ENCODE measurements around the gene PODN. TPM values are rescaled to one million over a fixed set of nuclear protein-coding genes. Genes with fewer than 3 reads are reported as not detected.

The PODN gene
- total and polyA plus RNA-seq, 7 donors: 1.6 to 200 (median 67.6) TPM

- DNase-seq: no peak
- TF ChIP-seq EP300 (IDR thresholded peaks at IDR 0.05): no peak
- no peak for TF ChIP-seq POLR2A (IDR thresholded peaks at IDR 0.05)
- TF ChIP-seq CTCF (IDR thresholded peaks at IDR 0.05): no peak
- no peak for TF ChIP-seq POLR2AphosphoS5 (IDR thresholded peaks at IDR 0.05)
- no peaks in the 10 kb centered on the region for H3K9me3 ChIP-seq
- H3K4me3 ChIP-seq: no peak overlapping the region
- 89 to 94% methylated on average over 2 of the region's 2 CpGs for WGBS, 2 donors
- H3K36me3 ChIP-seq: peaks cover 0 to 24% (median 6%) of the 10 kb centered on the region in 4 donors
- no peak overlapping the region for H3K27ac ChIP-seq
- intact Hi-C loops (cut with DNase I): no loop called here
- no peaks in the 10 kb centered on the region for H3K27me3 ChIP-seq
- peaks cover 0 to 37% (median 15%) of the 10 kb centered on the region in 4 donors for H3K4me1 ChIP-seq
Observed at GRCh38 chr1:53067886-53068285, 5.9 kb downstream of the PODN start.

- no peak overlapping the region for H3K4me3 ChIP-seq
- 90 to 93% methylated on average over 7 of the region's 7 CpGs for WGBS, 2 donors
- DNase-seq: peak; percentile 39
- H3K4me1 ChIP-seq: peaks cover 0 to 31% (median 10%) of the 10 kb centered on the region in 4 donors
- TF ChIP-seq EP300 (IDR thresholded peaks at IDR 0.05) (no peak), POLR2A (IDR thresholded peaks at IDR 0.05) (no peak), CTCF (IDR thresholded peaks at IDR 0.05) (no peak), POLR2AphosphoS5 (IDR thresholded peaks at IDR 0.05) (no peak)
- H3K9me3 ChIP-seq: no peaks in the 10 kb centered on the region
- no peaks in the 10 kb centered on the region for H3K27me3 ChIP-seq
- H3K36me3 ChIP-seq: peaks cover 0 to 24% (median 8%) of the 10 kb centered on the region in 4 donors
- intact Hi-C loops (cut with DNase I): no loop called here
- H3K27ac ChIP-seq: no peak overlapping the region
Observed at GRCh38 chr1:53068314-53069099, 6.5 kb downstream of the PODN start.

- DNase-seq: peak; percentile 52
- Histone ChIP-seq H3K36me3 (peaks cover 0 to 24% (median 8%) of the 10 kb centered on the region in 4 donors), H3K9me3 (no peaks in the 10 kb centered on the region), H3K27ac (no peak overlapping the region), H3K4me1 (peaks cover 0 to 23% (median 3%) of the 10 kb centered on the region in 4 donors), H3K27me3 (no peaks in the 10 kb centered on the region), H3K4me3 (no peak overlapping the region)
- TF ChIP-seq POLR2A (IDR thresholded peaks at IDR 0.05): no peak
- no peak for TF ChIP-seq POLR2AphosphoS5 (IDR thresholded peaks at IDR 0.05)
- TF ChIP-seq CTCF (IDR thresholded peaks at IDR 0.05): no peak
- TF ChIP-seq EP300 (IDR thresholded peaks at IDR 0.05): no peak
- intact Hi-C loops (cut with DNase I): no loop called here
- 84 to 88% methylated on average over 7 of the region's 7 CpGs for WGBS, 2 donors
Observed at GRCh38 chr1:53069265-53069662, 7.3 kb downstream of the PODN start.

- Histone ChIP-seq H3K9me3 (no peaks in the 10 kb centered on the region), H3K27ac (no peak overlapping the region), H3K4me1 (peaks cover 0 to 18% (median 3%) of the 10 kb centered on the region in 4 donors), H3K36me3 (peaks cover 0 to 24% (median 8%) of the 10 kb centered on the region in 4 donors), H3K27me3 (no peaks in the 10 kb centered on the region), H3K4me3 (no peak overlapping the region)
- TF ChIP-seq EP300 (IDR thresholded peaks at IDR 0.05) (no peak), POLR2A (IDR thresholded peaks at IDR 0.05) (no peak), POLR2AphosphoS5 (IDR thresholded peaks at IDR 0.05) (no peak), CTCF (IDR thresholded peaks at IDR 0.05) (no peak)
- intact Hi-C loops (cut with DNase I): no loop called here
- peak; percentile 61 for DNase-seq
- WGBS, 2 donors: 92 to 93% methylated on average over 31 of the region's 31 CpGs
Observed at GRCh38 chr1:53069663-53070327, 7.8 kb downstream of the PODN start.
